Neuronal stem cell (in vitro differentiated cells): ENCODE data around the gene BAZ1B.

Experiments used
- DNase-seq: peaks from one replicate; pipeline ENCODE4 v3.0.0-alpha.2; 2013; ENCODE audit warnings: low spot score
- H2AFZ ChIP-seq: one replicate; pipeline ENCODE4 v1.6.1; 2013; ENCODE audit warnings: mild to moderate bottlenecking, low read length, inconsistent platforms
- H2AK5ac ChIP-seq: 2 replicates; pipeline ENCODE4 v1.6.1; 2013; ENCODE audit warnings: low read depth, mild to moderate bottlenecking, inconsistent platforms, low read length, moderate library complexity, mixed read lengths
- H2BK120ac ChIP-seq: 2 replicates; pipeline ENCODE4 v1.6.1; 2013; ENCODE audit warnings: low read depth, mild to moderate bottlenecking, inconsistent platforms, low read length, moderate library complexity, mixed read lengths
- H2BK12ac ChIP-seq: one replicate; pipeline ENCODE4 v1.6.1; 2013; ENCODE audit warnings: low read length, inconsistent platforms
- H2BK15ac ChIP-seq: 2 replicates; pipeline ENCODE4 v1.6.1; 2013; ENCODE audit warnings: mild to moderate bottlenecking, low read length, inconsistent platforms, mixed read lengths
- H2BK5ac ChIP-seq: one replicate; pipeline ENCODE4 v1.6.1; 2013; ENCODE audit warnings: inconsistent platforms, mild to moderate bottlenecking, low read length, moderate library complexity
- H3K14ac ChIP-seq: one replicate; pipeline ENCODE4 v1.6.1; 2013; ENCODE audit warnings: low read length, inconsistent platforms
- H3K18ac ChIP-seq: 2 replicates; pipeline ENCODE4 v1.6.1; 2013; ENCODE audit warnings: low read length, inconsistent platforms
- H3K23ac ChIP-seq: 2 replicates; pipeline ENCODE4 v1.6.1; 2013; ENCODE audit warnings: low read depth, mild to moderate bottlenecking, mixed read lengths, low read length, inconsistent platforms; ENCODE audit not compliant: poor library complexity
- H3K27ac ChIP-seq: replicated peaks from 3 replicates; pipeline ENCODE4 v1.5.1; 2013; ENCODE audit warnings: low read length, inconsistent platforms
- H3K27me3 ChIP-seq, 3 experiments: 2 replicates each; pipeline ENCODE4 v1.6.1; 2013; ENCODE audit warnings: low read length in 3 of 3, mild to moderate bottlenecking in 2 of 3, inconsistent platforms in 1 of 3, low read depth in 1 of 3, mixed read lengths in 1 of 3, moderate library complexity in 1 of 3; ENCODE audit not compliant: control insufficient read depth in 3 of 3, insufficient read depth in 3 of 3
- H3K36me3 ChIP-seq, 2 donors: replicated peaks in 1 of 2; 2 replicates each; pipeline ENCODE4 v1.6.1; 2013; ENCODE audit warnings: low read length in 2 of 2; ENCODE audit not compliant: control insufficient read depth in 2 of 2, insufficient read depth in 2 of 2
- H3K4ac ChIP-seq: 2 replicates; pipeline ENCODE4 v1.6.1; 2013; ENCODE audit warnings: inconsistent platforms, mild to moderate bottlenecking, low read length, moderate library complexity
- H3K4me1 ChIP-seq, 2 donors: 1 replicate in 1 of 2; 2 replicates in 1 of 2; pipeline ENCODE4 v1.6.1; 2013; ENCODE audit warnings: low read length in 2 of 2, low read depth in 1 of 2; ENCODE audit not compliant: control insufficient read depth in 2 of 2, insufficient read depth in 1 of 2
- H3K4me2 ChIP-seq: one replicate; pipeline ENCODE4 v1.6.1; 2013; ENCODE audit warnings: mild to moderate bottlenecking, low read length, inconsistent platforms; ENCODE audit not compliant: insufficient read depth, poor library complexity, severe bottlenecking
- H3K4me3 ChIP-seq, 2 donors: 2 replicates each; pipeline ENCODE4 v1.5.1; 2013; ENCODE audit warnings: low read length in 2 of 2, mild to moderate bottlenecking in 2 of 2, inconsistent platforms in 1 of 2, moderate library complexity in 1 of 2
- H3K79me1 ChIP-seq: one replicate; pipeline ENCODE4 v1.6.1; 2013; ENCODE audit warnings: low read depth, mild to moderate bottlenecking, inconsistent platforms, low read length, moderate library complexity
- H3K9ac ChIP-seq: one replicate; pipeline ENCODE4 v1.6.1; 2013; ENCODE audit warnings: mild to moderate bottlenecking, low read depth, low read length, inconsistent platforms; ENCODE audit not compliant: poor library complexity
- H3K9me3 ChIP-seq, 2 donors: replicated peaks in 1 of 2; 2 replicates each; pipeline versions ENCODE3 to v1.6.1; 2013; ENCODE audit warnings: low read length in 2 of 2, mild to moderate bottlenecking in 2 of 2, inconsistent platforms in 1 of 2, low read depth in 1 of 2, mixed read lengths in 1 of 2, moderate library complexity in 1 of 2; ENCODE audit not compliant: control insufficient read depth in 2 of 2, insufficient read depth in 1 of 2
- H4K8ac ChIP-seq: one replicate; pipeline ENCODE4 v1.6.1; 2013; ENCODE audit warnings: low read depth, mild to moderate bottlenecking, inconsistent platforms, low read length, moderate library complexity
- H4K91ac ChIP-seq: one replicate; pipeline ENCODE4 v1.6.1; 2013; ENCODE audit warnings: low read length, low read depth, mild to moderate bottlenecking, inconsistent platforms; ENCODE audit not compliant: poor library complexity
- WGBS, 2 donors: extraction: QIAGEN DNeasy Blood & Tissue Kit; methylation state at CpG; one replicate each; pipeline ENCODE4 v1.1.7; 2013; ENCODE audit warnings: missing lambda C conversion rate in 2 of 2, mixed read lengths in 1 of 2; ENCODE audit not compliant: insufficient read length in 2 of 2, insufficient replicate concordance in 1 of 2; ENCODE audit errors: extremely low coverage in 2 of 2; 5-methylcytosine and 5-hydroxymethylcytosine counted together

BAZ1B gene

DNA sequence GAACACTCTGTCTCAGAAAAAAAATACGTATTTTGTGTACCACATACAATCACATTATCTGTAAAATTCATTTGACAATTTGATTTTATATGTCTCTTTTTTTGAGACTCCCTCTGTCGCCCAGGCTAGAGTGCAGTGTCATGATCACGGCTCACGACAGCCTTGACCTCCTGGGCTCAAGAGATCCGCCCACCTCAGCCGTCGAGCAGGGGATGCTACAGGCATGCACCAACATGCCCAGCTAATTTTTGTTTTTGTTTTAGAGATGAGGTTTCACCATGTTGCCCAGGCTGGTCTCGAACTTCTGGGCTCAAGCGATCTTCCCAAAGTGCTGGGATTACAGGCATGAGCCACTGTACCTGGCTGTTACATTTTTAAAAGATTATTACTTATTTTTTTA, 11.6 kb upstream of the BAZ1B start:
- Histone ChIP-seq H3K4ac (no peak overlapping the region), H3K4me2 (no peak overlapping the region), H3K27me3 (no peaks in the 10 kb centered on the region), H2BK120ac (no peak overlapping the region), H2BK5ac (no peak overlapping the region), H3K14ac (no peak overlapping the region), H3K4me3 (no peak overlapping the region), H3K9me3 (no peaks in the 10 kb centered on the region), H3K23ac (no peak overlapping the region), H3K36me3 (peaks cover 18 to 37% of the 10 kb centered on the region in 2 donors), H3K4me1 (no peaks in the 10 kb centered on the region), H3K9ac (no peak overlapping the region), H2BK15ac (no peak overlapping the region), H2AK5ac (no peak overlapping the region), H4K91ac (no peak overlapping the region), H4K8ac (no peak overlapping the region), H3K79me1 (peaks cover 2% of the 10 kb centered on the region), H2AFZ (no peak overlapping the region), H2BK12ac (no peak overlapping the region), H3K27ac (no peak overlapping the region), H3K18ac (no peak overlapping the region)
- WGBS, 2 donors, result no CpG with 5 or more reads among the region's 9 CpGs
- DNase-seq, result no peak

GRCh38 chr7:73532224-73532623, 10.1 kb upstream of the BAZ1B start:
- no peak overlapping the region for H3K18ac ChIP-seq
- H3K4me1 ChIP-seq, result no peaks in the 10 kb centered on the region
- no peak for DNase-seq
- H3K27me3 ChIP-seq, result no peaks in the 10 kb centered on the region
- H2AK5ac ChIP-seq, result no peak overlapping the region
- no peak overlapping the region for H2AFZ ChIP-seq
- WGBS, 2 donors, result no CpG with 5 or more reads among the region's 6 CpGs
- no peak overlapping the region for H3K14ac ChIP-seq
- H3K9ac ChIP-seq, result no peak overlapping the region
- no peak overlapping the region for H2BK120ac ChIP-seq
- peaks cover 10 to 22% of the 10 kb centered on the region in 2 donors for H3K36me3 ChIP-seq
- H3K23ac ChIP-seq, result no peak overlapping the region
- H2BK15ac ChIP-seq, result no peak overlapping the region
- H3K4me2 ChIP-seq, result no peak overlapping the region
- no peak overlapping the region for H4K8ac ChIP-seq
- no peak overlapping the region for H2BK5ac ChIP-seq
- no peak overlapping the region for H4K91ac ChIP-seq
- no peak overlapping the region for H3K27ac ChIP-seq
- H3K79me1 ChIP-seq, result peaks cover 2% of the 10 kb centered on the region
- H3K4me3 ChIP-seq, result no peak overlapping the region
- H3K4ac ChIP-seq, result no peak overlapping the region
- H2BK12ac ChIP-seq, result no peak overlapping the region
- no peaks in the 10 kb centered on the region for H3K9me3 ChIP-seq

- Histone ChIP-seq H3K4ac (no peak overlapping the region), H3K18ac (no peak overlapping the region), H2BK120ac (no peak overlapping the region), H2BK15ac (no peak overlapping the region), H3K4me3 (no peak overlapping the region), H3K9me3 (no peaks in the 10 kb centered on the region), H2AFZ (no peak overlapping the region), H4K8ac (no peak overlapping the region), H3K4me1 (no peaks in the 10 kb centered on the region), H3K79me1 (peaks cover 2% of the 10 kb centered on the region), H2BK12ac (no peak overlapping the region), H3K14ac (no peak overlapping the region), H2AK5ac (no peak overlapping the region), H3K27me3 (no peaks in the 10 kb centered on the region), H3K36me3 (peaks cover 0 to 9% of the 10 kb centered on the region in 2 donors), H3K9ac (no peak overlapping the region), H3K23ac (no peak overlapping the region), H4K91ac (no peak overlapping the region), H3K4me2 (no peak overlapping the region), H2BK5ac (no peak overlapping the region), H3K27ac (no peak overlapping the region)
- no CpG with 5 or more reads among the region's 3 CpGs for WGBS, 2 donors
- DNase-seq, result no peak
These were observed 8.7 kb upstream of the BAZ1B start for GRCh38 chr7:73530800-73531199.

DNA sequence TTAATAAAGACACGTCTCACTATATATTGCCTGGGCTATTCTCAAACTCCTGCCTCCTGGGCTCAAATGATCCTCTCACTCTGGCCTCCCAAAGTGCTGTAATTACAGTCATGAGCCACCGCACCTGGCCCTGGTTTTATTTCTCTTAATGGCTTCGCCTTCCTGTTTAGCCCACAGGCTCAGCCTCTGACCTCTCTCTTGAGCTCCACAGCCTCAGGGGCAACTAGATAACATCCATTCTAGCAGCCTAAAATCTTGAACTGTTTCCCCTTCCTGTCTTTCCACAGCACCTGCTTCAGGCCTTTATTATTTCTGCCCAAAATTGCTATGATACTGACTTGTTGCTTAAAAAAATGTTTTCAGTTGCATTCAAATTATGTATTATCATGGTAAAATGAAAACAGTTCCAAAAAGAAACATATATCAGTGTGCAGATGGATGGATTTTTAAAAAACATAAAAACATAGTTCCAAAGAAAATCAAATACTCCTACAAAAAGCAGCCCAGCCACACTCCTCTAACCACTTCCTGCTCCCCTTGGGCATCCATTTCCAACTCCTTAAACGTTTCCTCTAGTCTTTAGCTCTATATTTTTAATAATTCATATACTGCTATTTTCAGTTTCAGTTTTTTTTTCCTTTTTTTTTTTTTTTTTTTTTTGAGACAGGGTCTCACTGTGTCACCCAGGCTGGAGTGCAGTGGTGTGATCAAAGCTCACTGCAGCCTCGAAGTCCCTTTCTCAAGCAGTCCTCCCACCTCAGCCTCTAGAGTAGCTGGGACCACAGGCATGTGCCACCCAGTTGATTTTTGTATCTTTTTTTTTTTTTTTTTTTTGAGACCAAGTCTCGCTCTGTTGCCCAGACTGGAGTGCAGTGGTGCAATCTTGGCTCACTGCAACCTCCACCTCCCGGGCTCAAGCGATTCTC, 5.1 kb upstream of the BAZ1B start:
- no peak overlapping the region for H2BK12ac ChIP-seq
- no peak overlapping the region for H4K8ac ChIP-seq
- no CpG with 5 or more reads among the region's 8 CpGs for WGBS, 2 donors
- no peak overlapping the region for H2AK5ac ChIP-seq
- H3K36me3 ChIP-seq, result no peaks in the 10 kb centered on the region
- H2BK15ac ChIP-seq, result no peak overlapping the region
- H3K9me3 ChIP-seq, result no peaks in the 10 kb centered on the region
- no peaks in the 10 kb centered on the region for H3K4me1 ChIP-seq
- H3K18ac ChIP-seq, result no peak overlapping the region
- H3K27me3 ChIP-seq, result no peaks in the 10 kb centered on the region
- H2BK5ac ChIP-seq, result no peak overlapping the region
- no peak overlapping the region for H2BK120ac ChIP-seq
- no peak overlapping the region for H3K14ac ChIP-seq
- no peak overlapping the region for H4K91ac ChIP-seq
- no peak overlapping the region for H3K9ac ChIP-seq
- H2AFZ ChIP-seq, result peak overlapping the region; percentile 27
- H3K4ac ChIP-seq, result no peak overlapping the region
- no peak overlapping the region for H3K27ac ChIP-seq
- no peak for DNase-seq
- H3K79me1 ChIP-seq, result no peaks in the 10 kb centered on the region
- no peak overlapping the region for H3K23ac ChIP-seq
- no peak overlapping the region for H3K4me3 ChIP-seq
- H3K4me2 ChIP-seq, result no peak overlapping the region
